ENCODE data around the gene COMMD1.

The COMMD1 gene

DNA sequence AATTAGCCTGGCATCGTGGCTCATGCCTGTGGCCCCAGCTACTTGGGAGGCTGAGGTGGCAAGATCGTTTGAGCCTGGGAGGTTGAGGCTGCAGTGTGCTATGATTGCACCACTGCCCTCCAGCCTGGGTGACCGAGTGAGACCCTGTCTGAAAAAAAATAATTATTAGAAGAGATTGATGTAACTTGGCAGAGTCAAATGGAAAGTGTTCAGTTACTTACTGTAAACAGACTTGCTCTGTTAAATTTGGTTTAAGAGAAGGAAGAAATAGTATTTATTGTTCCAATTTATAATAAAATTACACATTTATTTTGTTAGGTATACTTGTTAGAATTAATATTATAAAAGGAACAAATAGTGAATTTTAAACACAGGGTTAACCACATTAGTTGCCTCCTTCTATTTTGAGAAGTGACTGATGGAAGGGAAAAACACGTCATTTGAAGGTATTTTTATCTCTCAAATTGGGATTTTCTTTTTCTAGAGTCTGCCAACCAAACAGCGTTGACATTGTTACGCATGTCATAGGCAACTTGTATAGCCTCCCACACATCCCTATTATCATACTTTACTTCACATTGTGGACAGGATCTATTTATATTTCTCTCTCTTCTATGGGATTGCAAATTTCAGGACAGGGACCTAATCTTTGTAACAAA lies 171.6 kb downstream of the COMMD1 start (continued):
- TF ChIP-seq ZBTB11 (tag by site-specific recombination; conservative IDR thresholded peaks at IDR 0.05; ENCODE audit: low read depth): no peak
- no peak for TF ChIP-seq ZNF211 (tag by site-specific recombination; IDR thresholded peaks at IDR 0.05; ENCODE audit: low read depth)
- TF ChIP-seq ZNF555 (tag by site-specific recombination; conservative IDR thresholded peaks at IDR 0.05): no peak
- TF ChIP-seq ZFP41 (tag by site-specific recombination; IDR thresholded peaks at IDR 0.05; ENCODE audit: borderline replicate concordance): no peak
- TF ChIP-seq ZNF157 (tag by site-specific recombination; IDR thresholded peaks at IDR 0.05): no peak

GRCh38 chr2:62084801-62085200 lies 179.3 kb downstream of the COMMD1 start:
- CTCF ChIA-PET: interaction anchor here (0.7 kb wide), 1 partner anchor 193 kb away, joined by 3 read pairs; no protein-coding TSS in a partner anchor
- Histone ChIP-seq H3K27ac (ENCODE audit: extremely low read depth, low read depth, low read length) (no peak overlapping the region), H3K4me1 (ENCODE audit: control insufficient read depth, insufficient read depth, low read length) (no peaks in the 10 kb centered on the region), H3K36me3 (ENCODE audit: control insufficient read depth in 2 of 2, insufficient read depth in 1 of 2, low read length in 2 of 2) (no peaks in the 10 kb centered on the region), H3K4me3 (ENCODE audit: low read depth, low read length) (no peak overlapping the region), H3K9me3 (ENCODE audit: control insufficient read depth, insufficient read depth, low read depth, low read length) (no peaks in the 10 kb centered on the region)
- POLR2A ChIA-PET: no interaction called here
- TF ChIP-seq ZNF394 (tag by site-specific recombination; IDR thresholded peaks at IDR 0.05; ENCODE audit: borderline replicate concordance) (no peak), OSR2 (tag by site-specific recombination; IDR thresholded peaks at IDR 0.05) (peak; percentile 57; the same call in 1 of the 2 replicates), ZBTB6 (tag by site-specific recombination; IDR thresholded peaks at IDR 0.05) (no peak), ZNF433 (tag by site-specific recombination; IDR thresholded peaks at IDR 0.05; ENCODE audit: low read depth) (no peak), SP7 (tag by site-specific recombination; IDR thresholded peaks at IDR 0.05) (peak; percentile 48; the same call in 1 of the 2 replicates), TCF7L2 (IDR thresholded peaks at IDR 0.05; ENCODE audit: borderline replicate concordance, low read depth, low read length) (peak; percentile 55; the same call in 1 of the 2 replicates), ZNF366 (tag by site-specific recombination; conservative IDR thresholded peaks at IDR 0.05) (peak; percentile 57)
- TF ChIP-seq, protein P1, sequence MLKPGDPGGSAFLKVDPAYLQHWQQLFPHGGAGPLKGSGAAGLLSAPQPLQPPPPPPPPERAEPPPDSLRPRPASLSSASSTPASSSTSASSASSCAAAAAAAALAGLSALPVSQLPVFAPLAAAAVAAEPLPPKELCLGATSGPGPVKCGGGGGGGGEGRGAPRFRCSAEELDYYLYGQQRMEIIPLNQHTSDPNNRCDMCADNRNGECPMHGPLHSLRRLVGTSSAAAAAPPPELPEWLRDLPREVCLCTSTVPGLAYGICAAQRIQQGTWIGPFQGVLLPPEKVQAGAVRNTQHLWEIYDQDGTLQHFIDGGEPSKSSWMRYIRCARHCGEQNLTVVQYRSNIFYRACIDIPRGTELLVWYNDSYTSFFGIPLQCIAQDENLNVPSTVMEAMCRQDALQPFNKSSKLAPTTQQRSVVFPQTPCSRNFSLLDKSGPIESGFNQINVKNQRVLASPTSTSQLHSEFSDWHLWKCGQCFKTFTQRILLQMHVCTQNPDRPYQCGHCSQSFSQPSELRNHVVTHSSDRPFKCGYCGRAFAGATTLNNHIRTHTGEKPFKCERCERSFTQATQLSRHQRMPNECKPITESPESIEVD (tag by site-specific recombination; IDR thresholded peaks at IDR 0.05): peak; percentile 84
- TF ChIP-seq, protein P2, sequence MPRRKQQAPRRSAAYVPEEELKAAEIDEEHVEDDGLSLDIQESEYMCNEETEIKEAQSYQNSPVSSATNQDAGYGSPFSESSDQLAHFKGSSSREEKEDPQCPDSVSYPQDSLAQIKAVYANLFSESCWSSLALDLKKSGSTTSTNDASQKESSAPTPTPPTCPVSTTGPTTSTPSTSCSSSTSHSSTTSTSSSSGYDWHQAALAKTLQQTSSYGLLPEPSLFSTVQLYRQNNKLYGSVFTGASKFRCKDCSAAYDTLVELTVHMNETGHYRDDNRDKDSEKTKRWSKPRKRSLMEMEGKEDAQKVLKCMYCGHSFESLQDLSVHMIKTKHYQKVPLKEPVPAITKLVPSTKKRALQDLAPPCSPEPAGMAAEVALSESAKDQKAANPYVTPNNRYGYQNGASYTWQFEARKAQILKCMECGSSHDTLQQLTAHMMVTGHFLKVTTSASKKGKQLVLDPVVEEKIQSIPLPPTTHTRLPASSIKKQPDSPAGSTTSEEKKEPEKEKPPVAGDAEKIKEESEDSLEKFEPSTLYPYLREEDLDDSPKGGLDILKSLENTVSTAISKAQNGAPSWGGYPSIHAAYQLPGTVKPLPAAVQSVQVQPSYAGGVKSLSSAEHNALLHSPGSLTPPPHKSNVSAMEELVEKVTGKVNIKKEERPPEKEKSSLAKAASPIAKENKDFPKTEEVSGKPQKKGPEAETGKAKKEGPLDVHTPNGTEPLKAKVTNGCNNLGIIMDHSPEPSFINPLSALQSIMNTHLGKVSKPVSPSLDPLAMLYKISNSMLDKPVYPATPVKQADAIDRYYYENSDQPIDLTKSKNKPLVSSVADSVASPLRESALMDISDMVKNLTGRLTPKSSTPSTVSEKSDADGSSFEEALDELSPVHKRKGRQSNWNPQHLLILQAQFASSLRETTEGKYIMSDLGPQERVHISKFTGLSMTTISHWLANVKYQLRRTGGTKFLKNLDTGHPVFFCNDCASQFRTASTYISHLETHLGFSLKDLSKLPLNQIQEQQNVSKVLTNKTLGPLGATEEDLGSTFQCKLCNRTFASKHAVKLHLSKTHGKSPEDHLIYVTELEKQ (tag by site-specific recombination; IDR thresholded peaks at IDR 0.05; ENCODE audit: borderline replicate concordance): no peak
- TF ChIP-seq, protein P3, sequence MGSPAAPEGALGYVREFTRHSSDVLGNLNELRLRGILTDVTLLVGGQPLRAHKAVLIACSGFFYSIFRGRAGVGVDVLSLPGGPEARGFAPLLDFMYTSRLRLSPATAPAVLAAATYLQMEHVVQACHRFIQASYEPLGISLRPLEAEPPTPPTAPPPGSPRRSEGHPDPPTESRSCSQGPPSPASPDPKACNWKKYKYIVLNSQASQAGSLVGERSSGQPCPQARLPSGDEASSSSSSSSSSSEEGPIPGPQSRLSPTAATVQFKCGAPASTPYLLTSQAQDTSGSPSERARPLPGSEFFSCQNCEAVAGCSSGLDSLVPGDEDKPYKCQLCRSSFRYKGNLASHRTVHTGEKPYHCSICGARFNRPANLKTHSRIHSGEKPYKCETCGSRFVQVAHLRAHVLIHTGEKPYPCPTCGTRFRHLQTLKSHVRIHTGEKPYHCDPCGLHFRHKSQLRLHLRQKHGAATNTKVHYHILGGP (tag by site-specific recombination; IDR thresholded peaks at IDR 0.05): no peak
- TF ChIP-seq, protein P4, sequence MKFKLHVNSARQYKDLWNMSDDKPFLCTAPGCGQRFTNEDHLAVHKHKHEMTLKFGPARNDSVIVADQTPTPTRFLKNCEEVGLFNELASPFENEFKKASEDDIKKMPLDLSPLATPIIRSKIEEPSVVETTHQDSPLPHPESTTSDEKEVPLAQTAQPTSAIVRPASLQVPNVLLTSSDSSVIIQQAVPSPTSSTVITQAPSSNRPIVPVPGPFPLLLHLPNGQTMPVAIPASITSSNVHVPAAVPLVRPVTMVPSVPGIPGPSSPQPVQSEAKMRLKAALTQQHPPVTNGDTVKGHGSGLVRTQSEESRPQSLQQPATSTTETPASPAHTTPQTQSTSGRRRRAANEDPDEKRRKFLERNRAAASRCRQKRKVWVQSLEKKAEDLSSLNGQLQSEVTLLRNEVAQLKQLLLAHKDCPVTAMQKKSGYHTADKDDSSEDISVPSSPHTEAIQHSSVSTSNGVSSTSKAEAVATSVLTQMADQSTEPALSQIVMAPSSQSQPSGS (tag by site-specific recombination; IDR thresholded peaks at IDR 0.05; ENCODE audit: low read depth): 0 out of 2 replicates have a peak, but pooled peaks have one; percentile 24
- TF ChIP-seq, protein P5, sequence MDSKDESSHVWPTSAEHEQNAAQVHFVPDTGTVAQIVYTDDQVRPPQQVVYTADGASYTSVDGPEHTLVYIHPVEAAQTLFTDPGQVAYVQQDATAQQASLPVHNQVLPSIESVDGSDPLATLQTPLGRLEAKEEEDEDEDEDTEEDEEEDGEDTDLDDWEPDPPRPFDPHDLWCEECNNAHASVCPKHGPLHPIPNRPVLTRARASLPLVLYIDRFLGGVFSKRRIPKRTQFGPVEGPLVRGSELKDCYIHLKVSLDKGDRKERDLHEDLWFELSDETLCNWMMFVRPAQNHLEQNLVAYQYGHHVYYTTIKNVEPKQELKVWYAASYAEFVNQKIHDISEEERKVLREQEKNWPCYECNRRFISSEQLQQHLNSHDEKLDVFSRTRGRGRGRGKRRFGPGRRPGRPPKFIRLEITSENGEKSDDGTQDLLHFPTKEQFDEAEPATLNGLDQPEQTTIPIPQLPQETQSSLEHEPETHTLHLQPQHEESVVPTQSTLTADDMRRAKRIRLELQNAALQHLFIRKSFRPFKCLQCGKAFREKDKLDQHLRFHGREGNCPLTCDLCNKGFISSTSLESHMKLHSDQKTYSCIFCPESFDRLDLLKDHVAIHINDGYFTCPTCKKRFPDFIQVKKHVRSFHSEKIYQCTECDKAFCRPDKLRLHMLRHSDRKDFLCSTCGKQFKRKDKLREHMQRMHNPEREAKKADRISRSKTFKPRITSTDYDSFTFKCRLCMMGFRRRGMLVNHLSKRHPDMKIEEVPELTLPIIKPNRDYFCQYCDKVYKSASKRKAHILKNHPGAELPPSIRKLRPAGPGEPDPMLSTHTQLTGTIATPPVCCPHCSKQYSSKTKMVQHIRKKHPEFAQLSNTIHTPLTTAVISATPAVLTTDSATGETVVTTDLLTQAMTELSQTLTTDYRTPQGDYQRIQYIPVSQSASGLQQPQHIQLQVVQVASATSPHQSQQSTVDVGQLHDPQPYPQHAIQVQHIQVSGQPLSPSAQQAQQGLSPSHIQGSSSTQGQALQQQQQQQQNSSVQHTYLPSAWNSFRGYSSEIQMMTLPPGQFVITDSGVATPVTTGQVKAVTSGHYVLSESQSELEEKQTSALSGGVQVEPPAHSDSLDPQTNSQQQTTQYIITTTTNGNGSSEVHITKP (tag by site-specific recombination; IDR thresholded peaks at IDR 0.05): 0 out of 2 replicates have a peak, but pooled peaks have one; percentile 14
